Activated CD4-positive, alpha-beta T cell treated with anti-CD3 and anti-CD28 coated beads for 36 hours (primary cell): ENCODE data around the gene ING5. TPM values are rescaled to one million over a fixed set of nuclear protein-coding genes. Genes with fewer than 3 reads are reported as not detected.
"Not testable (repeated sequence)": the region's sequence is repeated elsewhere in the genome, so short reads cannot be mapped to it uniquely, and the experiment has no call there.

Source experiments
- ATAC-seq: fragments of 200-7000 bp; cut with Tn5 transposase; one replicate; pipeline ENCODE4 v1.10.0; 2021; ENCODE audit warnings: mild to moderate bottlenecking, moderate library complexity
- CTCF ChIA-PET: fragments of 350-600 bp; sonication (Branson Sonifier 250); formaldehyde crosslinking; loops from one replicate; lab custom pipeline; 2021; ENCODE audit warnings: antibody characterized with exemption; lab: Charles Lee
- POLR2A ChIA-PET: fragments of 350-600 bp; sonication (Branson Sonifier 250); formaldehyde crosslinking; loops from one replicate; lab custom pipeline; 2021; ENCODE audit warnings: antibody characterized with exemption, inconsistent platforms; lab: Charles Lee
- DNase-seq: peaks from one replicate; pipeline ENCODE4 v3.0.0-alpha.2; 2020
- H3K27ac Mint-ChIP-seq: one replicate; pipeline ENCODE4 v1.8.0; 2021; ENCODE audit warnings: mixed read lengths
- H3K27me3 Mint-ChIP-seq: one replicate; pipeline ENCODE4 v1.8.0; 2021; ENCODE audit warnings: mixed read lengths
- H3K36me3 Mint-ChIP-seq: one replicate; pipeline ENCODE4 v1.8.0; 2021; ENCODE audit warnings: low read depth, mixed read lengths
- H3K4me1 Mint-ChIP-seq: one replicate; pipeline ENCODE4 v1.8.0; 2021; ENCODE audit warnings: mixed read lengths
- H3K4me3 Mint-ChIP-seq: one replicate; pipeline ENCODE4 v1.8.0; 2021; ENCODE audit warnings: mild to moderate bottlenecking, moderate library complexity, mixed read lengths
- H3K9me3 Mint-ChIP-seq: one replicate; pipeline ENCODE4 v1.8.0; 2021; ENCODE audit warnings: low read depth, mixed read lengths
- intact Hi-C, 2 experiments: fragments of 100-400 bp; cut with DNase I in 1 of 2; cut with micrococcal nuclease in 1 of 2; formaldehyde crosslinking; loops; one replicate each; pipeline versions ENCODE4 v1.14.2 to v1.15.1; 2022 to 2024; cut with DNase I, micrococcal nuclease
- total RNA-seq, 2 experiments: library from RNA; stranded (reverse); gene quantifications; one replicate each; pipeline ENCODE4 v1.2.3, GENCODE V29; 2021

The ING5 gene
- total RNA-seq, 2 experiments from 2014 or later: 38.4 to 39.7 TPM

DNA sequence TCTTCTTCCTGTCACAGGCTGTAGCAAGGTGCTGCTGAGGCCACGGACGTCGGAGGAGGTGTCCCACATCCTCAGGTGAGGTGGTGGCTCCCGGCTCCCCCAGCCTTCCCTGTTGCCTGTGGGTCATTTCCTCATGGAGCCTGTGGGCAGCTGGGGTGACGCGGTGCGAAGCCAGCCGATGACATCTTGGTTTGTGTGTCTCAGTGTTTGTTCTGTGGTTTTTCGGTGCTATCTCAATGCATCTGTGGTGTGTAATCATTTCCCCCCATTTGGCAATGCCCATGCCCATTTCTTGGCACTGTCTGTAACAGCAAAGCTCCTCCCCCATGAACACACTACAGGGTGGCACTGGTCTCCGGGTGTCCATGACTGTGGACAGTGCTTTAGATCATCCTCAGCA lies 39.2 kb downstream of the ING5 start:
- CTCF ChIA-PET: interaction anchor here (0.8 kb wide), 1 partner anchor 45 kb away, joined by 4 read pairs; no protein-coding TSS in a partner anchor
- peaks cover 37% of the 10 kb centered on the region for H3K4me1 Mint-ChIP-seq
- H3K9me3 Mint-ChIP-seq: no peaks in the 10 kb centered on the region
- H3K27me3 Mint-ChIP-seq: no peaks in the 10 kb centered on the region
- H3K27ac Mint-ChIP-seq: peak overlapping the region; percentile 51
- peak; percentile 54 for DNase-seq
- intact Hi-C loops: no loop called here
- ATAC-seq: peak; percentile 63
- peaks cover 18% of the 10 kb centered on the region for H3K36me3 Mint-ChIP-seq
- POLR2A ChIA-PET: interaction anchor here (0.6 to 0.8 kb wide), 2 partner anchors 103 to 115 kb away, joined by 3 to 5 read pairs; no protein-coding TSS in a partner anchor
- H3K4me3 Mint-ChIP-seq: no peak overlapping the region

- Mint-ChIP-seq H3K27ac (no peak overlapping the region), H3K9me3 (no peaks in the 10 kb centered on the region), H3K4me3 (no peak overlapping the region), H3K4me1 (peaks cover 32% of the 10 kb centered on the region), H3K27me3 (no peaks in the 10 kb centered on the region), H3K36me3 (peaks cover 21% of the 10 kb centered on the region)
- ATAC-seq: no peak
- ChIA-PET POLR2A (no interaction called here), CTCF (no interaction called here)
- intact Hi-C loops: no loop called here
- no peak for DNase-seq
These were observed 40.6 kb downstream of the ING5 start for GRCh38 chr2:241742320-241742939.

GRCh38 chr2:241743008-241743407 lies 41.2 kb downstream of the ING5 start:
- intact Hi-C loops, H3K9me3 Mint-ChIP-seq, CTCF ChIA-PET, POLR2A ChIA-PET, DNase-seq, H3K4me3 Mint-ChIP-seq, H3K27ac Mint-ChIP-seq, ATAC-seq, H3K27me3 Mint-ChIP-seq: not testable (repeated sequence)
- H3K4me1 Mint-ChIP-seq: peaks cover 32% of the 10 kb centered on the region
- H3K36me3 Mint-ChIP-seq: peaks cover 21% of the 10 kb centered on the region

GRCh38 chr2:241743620-241744019 lies 41.8 kb downstream of the ING5 start:
- no peak overlapping the region for H3K27ac Mint-ChIP-seq

GRCh38 chr2:241744028-241744754 lies 42.4 kb downstream of the ING5 start:
- intact Hi-C loops: no loop called here

More at GRCh38 chr2:241743620-241744019, 41.8 kb downstream of the ING5 start:
- H3K9me3 Mint-ChIP-seq: no peaks in the 10 kb centered on the region
- H3K4me3 Mint-ChIP-seq: no peak overlapping the region
- ChIA-PET POLR2A (no interaction called here), CTCF (interaction anchor here (1.1 kb wide), 1 partner anchor 135 kb away, joined by 3 read pairs; no protein-coding TSS in a partner anchor)
- intact Hi-C loops: no loop called here
- no peak for DNase-seq
- peaks cover 22% of the 10 kb centered on the region for H3K36me3 Mint-ChIP-seq
- H3K4me1 Mint-ChIP-seq: peaks cover 30% of the 10 kb centered on the region
- no peaks in the 10 kb centered on the region for H3K27me3 Mint-ChIP-seq
- ATAC-seq: no peak

GRCh38 chr2:241745276-241745675 lies 43.4 kb downstream of the ING5 start:
- POLR2A ChIA-PET: no interaction called here
- H3K27me3 Mint-ChIP-seq: no peaks in the 10 kb centered on the region
- CTCF ChIA-PET: no interaction called here
- no peak overlapping the region for H3K27ac Mint-ChIP-seq
- H3K9me3 Mint-ChIP-seq: no peaks in the 10 kb centered on the region
- peaks cover 31% of the 10 kb centered on the region for H3K36me3 Mint-ChIP-seq
- ATAC-seq: no peak
- intact Hi-C loops: no loop called here
- H3K4me1 Mint-ChIP-seq: peaks cover 14% of the 10 kb centered on the region
- no peak for DNase-seq
- H3K4me3 Mint-ChIP-seq: no peak overlapping the region

More at GRCh38 chr2:241744028-241744754, 42.4 kb downstream of the ING5 start:
- ChIA-PET POLR2A (no interaction called here), CTCF (interaction anchor here (1.1 kb wide), 1 partner anchor 134 kb away, joined by 3 read pairs; no protein-coding TSS in a partner anchor)
- ATAC-seq (no peak), DNase-seq (no peak)
- no peak overlapping the region for H3K27ac Mint-ChIP-seq
- H3K27me3 Mint-ChIP-seq: no peaks in the 10 kb centered on the region
- peaks cover 26% of the 10 kb centered on the region for H3K36me3 Mint-ChIP-seq
- H3K4me1 Mint-ChIP-seq: peaks cover 25% of the 10 kb centered on the region
- H3K9me3 Mint-ChIP-seq: no peaks in the 10 kb centered on the region
- H3K4me3 Mint-ChIP-seq: no peak overlapping the region

DNA sequence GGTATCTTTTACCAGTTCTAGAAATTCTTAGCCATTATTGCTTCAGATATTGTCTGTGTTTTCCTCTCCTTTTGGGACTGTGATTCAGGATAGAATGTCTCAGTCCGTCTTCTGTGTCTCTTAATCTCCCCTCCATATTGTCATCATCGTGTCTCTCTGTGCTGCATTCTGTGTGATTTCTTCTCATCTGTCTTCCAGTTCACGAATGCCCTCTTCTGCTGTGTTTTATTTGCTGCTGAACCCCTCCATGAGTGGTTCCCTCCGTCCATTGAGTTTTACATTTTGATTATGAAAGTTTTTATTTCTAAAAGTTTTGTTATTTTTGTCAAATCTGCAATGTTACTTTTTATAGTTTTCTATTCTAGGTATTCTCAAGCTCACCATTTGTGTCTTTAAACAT lies 44.2 kb downstream of the ING5 start:
- DNase-seq (no peak), ATAC-seq (no peak)
- no peaks in the 10 kb centered on the region for H3K27me3 Mint-ChIP-seq
- no peaks in the 10 kb centered on the region for H3K9me3 Mint-ChIP-seq
- CTCF ChIA-PET: no interaction called here
- H3K36me3 Mint-ChIP-seq: peaks cover 31% of the 10 kb centered on the region
- peaks cover 7% of the 10 kb centered on the region for H3K4me1 Mint-ChIP-seq
- POLR2A ChIA-PET: no interaction called here
- intact Hi-C loops: no loop called here
- no peak overlapping the region for H3K4me3 Mint-ChIP-seq
- no peak overlapping the region for H3K27ac Mint-ChIP-seq

DNA sequence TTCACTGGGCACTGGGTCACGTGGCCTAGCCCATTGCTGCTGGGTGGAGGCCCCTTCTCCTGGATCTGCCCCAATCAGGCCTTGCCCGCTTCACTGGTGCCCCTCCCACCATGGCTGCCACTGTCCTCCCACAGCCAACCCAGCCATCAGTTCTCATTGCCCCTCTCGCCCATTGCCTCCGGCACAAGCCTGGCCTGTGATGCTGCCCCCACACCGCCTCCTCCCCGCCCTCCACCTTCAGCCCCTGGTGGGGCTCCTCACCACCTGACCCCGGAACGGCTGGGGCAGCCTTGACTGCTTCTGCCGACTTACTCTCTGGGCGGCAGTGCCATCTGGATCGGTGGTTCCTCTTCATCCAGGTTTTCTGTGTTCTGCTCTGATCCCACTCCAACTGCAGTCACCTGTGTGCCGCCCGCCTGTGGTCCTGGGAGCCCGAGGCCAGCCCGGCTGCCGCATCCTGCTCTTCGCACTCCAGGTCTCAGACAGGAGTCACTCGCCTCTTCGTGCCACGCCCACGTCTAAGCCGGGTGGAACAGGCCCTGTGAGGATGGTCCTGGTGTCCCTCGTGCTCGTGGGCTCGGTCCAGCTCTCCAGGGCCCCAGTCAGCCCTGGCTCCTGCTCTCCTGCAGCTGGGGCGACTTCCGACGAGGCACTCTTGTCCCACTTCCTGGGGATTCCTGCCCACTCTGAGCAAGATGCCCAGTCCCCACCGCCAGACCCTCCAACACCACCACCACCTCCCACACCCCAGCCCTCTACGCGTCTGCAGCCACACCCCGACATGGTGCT lies 46.8 kb downstream of the ING5 start:
- Mint-ChIP-seq H3K27me3 (no peaks in the 10 kb centered on the region), H3K4me1 (no peaks in the 10 kb centered on the region), H3K9me3 (no peaks in the 10 kb centered on the region), H3K36me3 (peaks cover 31% of the 10 kb centered on the region), H3K4me3 (no peak overlapping the region), H3K27ac (no peak overlapping the region)
- intact Hi-C loops: no loop called here
- ChIA-PET CTCF (no interaction called here), POLR2A (no interaction called here)
- ATAC-seq (no peak), DNase-seq (no peak)

DNA sequence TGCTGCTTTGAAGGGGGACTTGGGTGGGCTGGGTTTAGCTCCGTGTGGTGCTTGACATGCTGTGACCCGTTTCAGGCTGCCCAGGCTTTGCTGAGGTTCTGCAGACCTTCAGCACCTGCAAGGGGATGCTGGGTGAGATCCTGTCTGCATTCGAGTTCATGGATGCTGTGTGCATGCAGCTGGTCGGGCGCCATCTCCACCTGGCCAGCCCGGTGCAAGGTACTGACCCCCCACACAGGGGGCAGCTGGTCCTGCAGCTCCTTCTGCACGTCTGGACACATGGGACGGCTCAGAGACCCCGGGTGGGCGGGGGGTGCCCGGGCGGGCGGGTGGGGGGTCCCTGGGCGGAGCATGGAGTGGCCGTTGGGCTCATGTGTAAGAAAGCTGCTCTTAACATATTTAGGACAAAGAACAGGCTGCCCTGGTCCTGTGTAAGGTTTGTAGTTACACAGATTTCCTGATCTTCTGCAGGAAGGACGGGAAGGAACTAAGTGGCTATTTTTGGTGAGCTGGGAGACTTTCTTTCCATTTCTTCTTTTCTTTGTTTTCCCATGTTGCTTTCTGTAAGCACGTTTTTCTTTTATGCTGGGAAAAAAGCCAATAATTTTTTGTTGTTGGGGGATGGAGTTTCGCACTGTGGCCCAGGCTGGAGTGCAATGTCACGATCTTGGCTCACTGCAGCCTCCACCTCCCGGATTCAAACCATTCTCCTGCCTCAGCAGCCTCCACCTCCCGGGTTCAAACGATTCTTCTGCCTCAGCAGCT lies 48.4 kb downstream of the ING5 start:
- ATAC-seq: no peak
- intact Hi-C loops: no loop called here
- CTCF ChIA-PET: no interaction called here

DNA sequence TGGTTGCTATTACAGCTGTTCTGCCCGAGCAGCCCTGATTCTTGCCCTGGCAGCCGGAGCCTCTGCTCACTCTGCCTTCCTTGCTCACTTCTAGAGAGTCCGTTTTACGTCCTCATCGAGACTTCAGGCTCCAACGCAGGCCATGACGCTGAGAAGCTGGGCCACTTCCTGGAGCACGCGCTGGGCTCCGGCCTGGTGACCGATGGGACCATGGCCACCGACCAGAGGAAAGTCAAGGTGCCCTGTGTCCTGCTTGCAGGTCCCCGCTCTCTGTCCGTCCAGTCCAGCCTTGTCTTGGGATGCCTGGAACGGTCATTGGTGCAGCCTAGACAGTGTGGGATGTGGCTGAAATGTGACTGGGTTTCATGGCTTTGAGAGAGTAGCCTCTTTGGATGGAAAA lies 49.3 kb downstream of the ING5 start:
- intact Hi-C loops: no loop called here
- CTCF ChIA-PET: no interaction called here
- Mint-ChIP-seq H3K4me3 (no peak overlapping the region), H3K27me3 (no peaks in the 10 kb centered on the region), H3K27ac (no peak overlapping the region), H3K36me3 (peaks cover 23% of the 10 kb centered on the region), H3K4me1 (no peaks in the 10 kb centered on the region), H3K9me3 (no peaks in the 10 kb centered on the region)
- ATAC-seq (no peak), DNase-seq (no peak)
- POLR2A ChIA-PET: no interaction called here

More for the DNA sequence above, 48.4 kb downstream of the ING5 start:
- Mint-ChIP-seq H3K9me3 (no peaks in the 10 kb centered on the region), H3K4me3 (no peak overlapping the region), H3K27ac (no peak overlapping the region), H3K36me3 (peaks cover 31% of the 10 kb centered on the region), H3K27me3 (no peaks in the 10 kb centered on the region), H3K4me1 (no peaks in the 10 kb centered on the region)
- POLR2A ChIA-PET: no interaction called here
- DNase-seq: no peak

DNA sequence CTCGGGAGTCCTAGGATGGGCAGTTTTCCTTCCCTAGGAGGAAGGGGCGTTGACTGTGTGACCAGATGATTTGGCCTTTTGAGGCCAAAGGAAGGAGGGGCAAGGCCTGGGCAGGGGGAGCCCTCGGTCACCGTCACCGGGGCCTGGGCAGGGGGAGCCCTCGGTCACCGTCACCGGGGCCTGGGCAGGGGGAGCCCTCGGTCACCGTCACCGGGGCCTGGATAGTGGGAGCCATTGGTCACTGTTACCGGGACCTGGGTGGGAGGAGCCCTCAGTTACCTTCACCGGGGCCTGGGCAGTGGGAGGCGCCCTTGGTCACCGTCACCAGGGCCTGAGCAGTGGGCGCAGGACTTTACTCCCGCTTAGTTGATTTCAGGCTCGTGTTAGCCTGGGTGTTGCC lies 49.9 kb downstream of the ING5 start:
- no peak for DNase-seq
- ATAC-seq: no peak
- Mint-ChIP-seq H3K4me1 (no peaks in the 10 kb centered on the region), H3K27ac (no peak overlapping the region), H3K36me3 (peaks cover 23% of the 10 kb centered on the region), H3K9me3 (no peaks in the 10 kb centered on the region), H3K27me3 (no peaks in the 10 kb centered on the region), H3K4me3 (no peak overlapping the region)
- POLR2A ChIA-PET: no interaction called here
- CTCF ChIA-PET: no interaction called here
- intact Hi-C loops: no loop called here
